Mesendoderm (in vitro differentiated cells): ENCODE data around the gene C5orf47.

Experiments used
- DNase-seq: peaks from one replicate; pipeline ENCODE4 v3.0.0; 2013
- H2AK5ac ChIP-seq: 2 replicates; pipeline ENCODE4 v1.6.1; 2013; ENCODE audit warnings: low read length, inconsistent platforms
- H2BK120ac ChIP-seq: 2 replicates; pipeline ENCODE4 v1.6.1; 2013; ENCODE audit warnings: low read depth, mild to moderate bottlenecking, low read length, moderate library complexity, mixed read lengths
- H2BK15ac ChIP-seq: replicated peaks from 2 replicates; pipeline ENCODE4 v1.6.1; 2013; ENCODE audit warnings: low read depth, mild to moderate bottlenecking, moderate library complexity
- H2BK5ac ChIP-seq: 2 replicates; pipeline ENCODE4 v1.6.1; 2013; ENCODE audit warnings: low read length, inconsistent platforms
- H3K18ac ChIP-seq: 2 replicates; pipeline ENCODE4 v1.6.1; 2013; ENCODE audit warnings: mild to moderate bottlenecking, low read length, mixed read lengths
- H3K23ac ChIP-seq: one replicate; pipeline ENCODE4 v1.6.1; 2013; ENCODE audit warnings: low read length
- H3K27ac ChIP-seq: 2 replicates; pipeline ENCODE4 v1.5.1; 2013; ENCODE audit warnings: low read depth, mild to moderate bottlenecking, inconsistent platforms, low read length, moderate library complexity
- H3K27me3 ChIP-seq: 2 replicates; pipeline ENCODE4 v1.6.1; 2013; ENCODE audit warnings: low read length, control low read depth, mild to moderate bottlenecking, inconsistent platforms; ENCODE audit not compliant: insufficient read depth, poor library complexity
- H3K36me3 ChIP-seq: 2 replicates; pipeline ENCODE4 v1.6.1; 2013; ENCODE audit warnings: low read length, inconsistent platforms; ENCODE audit not compliant: control insufficient read depth, insufficient read depth
- H3K4ac ChIP-seq: one replicate; pipeline ENCODE4 v1.6.1; 2013; ENCODE audit warnings: low read depth, mild to moderate bottlenecking, low read length, moderate library complexity
- H3K4me1 ChIP-seq: 2 replicates; pipeline ENCODE4 v1.6.1; 2013; ENCODE audit warnings: low read depth, low read length, inconsistent platforms; ENCODE audit not compliant: control insufficient read depth
- H3K4me2 ChIP-seq: 2 replicates; pipeline ENCODE4 v1.6.1; 2013; ENCODE audit warnings: low read length
- H3K4me3 ChIP-seq: 2 replicates; pipeline ENCODE4 v1.5.1; 2013; ENCODE audit warnings: mild to moderate bottlenecking, low read length
- H3K56ac ChIP-seq: one replicate; pipeline ENCODE4 v1.6.1; 2013; ENCODE audit warnings: low read length
- H3K79me1 ChIP-seq: 2 replicates; pipeline ENCODE4 v1.6.1; 2013; ENCODE audit warnings: low read length, inconsistent platforms
- H3K79me2 ChIP-seq: 2 replicates; pipeline ENCODE4 v1.6.1; 2013; ENCODE audit warnings: mild to moderate bottlenecking, low read length; ENCODE audit not compliant: control insufficient read depth, insufficient read depth
- H3K9ac ChIP-seq: 2 replicates; pipeline ENCODE4 v1.6.1; 2013; ENCODE audit warnings: low read length, inconsistent platforms
- H4K5ac ChIP-seq: one replicate; pipeline ENCODE4 v1.6.1; 2013; ENCODE audit warnings: low read length
- H4K8ac ChIP-seq: one replicate; pipeline ENCODE4 v1.6.1; 2013; ENCODE audit warnings: low read depth, mild to moderate bottlenecking, control low read depth, low read length, moderate library complexity
- WGBS: extraction: QIAGEN DNeasy Blood & Tissue Kit; methylation state at CpG from one replicate; pipeline ENCODE4 v1.1.7; 2013; ENCODE audit warnings: low lambda C conversion rate, missing lambda C conversion rate; ENCODE audit not compliant: insufficient coverage; ENCODE audit errors: extremely low coverage; 5-methylcytosine and 5-hydroxymethylcytosine counted together

Gene C5orf47

GRCh38 chr5:174047472-174048099 lies 58.6 kb downstream of the C5orf47 start:
- Histone ChIP-seq H3K4me2 (no peak overlapping the region), H3K56ac (no peak overlapping the region), H3K79me1 (no peaks in the 10 kb centered on the region), H3K27ac (no peak overlapping the region), H3K18ac (no peak overlapping the region), H2BK120ac (no peak overlapping the region), H3K4ac (no peak overlapping the region), H2AK5ac (no peak overlapping the region), H3K23ac (no peak overlapping the region), H3K79me2 (no peaks in the 10 kb centered on the region), H4K8ac (no peak overlapping the region), H3K36me3 (no peaks in the 10 kb centered on the region), H4K5ac (no peak overlapping the region), H3K27me3 (no peaks in the 10 kb centered on the region), H2BK15ac (no peak overlapping the region), H3K4me3 (no peak overlapping the region), H3K4me1 (no peaks in the 10 kb centered on the region), H3K9ac (no peak overlapping the region), H2BK5ac (no peak overlapping the region)
- DNase-seq: no peak
- no CpG with 5 or more reads among the region's 4 CpGs for WGBS

- Histone ChIP-seq H3K18ac (no peak overlapping the region), H2BK5ac (no peak overlapping the region), H2BK120ac (no peak overlapping the region), H3K9ac (no peak overlapping the region), H3K23ac (no peak overlapping the region), H3K27me3 (no peaks in the 10 kb centered on the region), H3K79me2 (no peaks in the 10 kb centered on the region), H3K56ac (no peak overlapping the region), H3K27ac (no peak overlapping the region), H3K4me3 (no peak overlapping the region), H3K79me1 (no peaks in the 10 kb centered on the region), H4K5ac (no peak overlapping the region), H3K4ac (no peak overlapping the region), H3K4me1 (no peaks in the 10 kb centered on the region), H3K36me3 (no peaks in the 10 kb centered on the region), H2AK5ac (no peak overlapping the region), H3K4me2 (no peak overlapping the region), H4K8ac (no peak overlapping the region), H2BK15ac (no peak overlapping the region)
- no peak for DNase-seq
- no CpG with 5 or more reads among the region's 5 CpGs for WGBS
Observed at GRCh38 chr5:174052636-174053035, 63.7 kb downstream of the C5orf47 start.

- no peak overlapping the region for H3K18ac ChIP-seq
- no peak overlapping the region for H2AK5ac ChIP-seq
- no peak overlapping the region for H2BK120ac ChIP-seq
- no peak overlapping the region for H3K4me2 ChIP-seq
- no peak overlapping the region for H3K9ac ChIP-seq
- no peaks in the 10 kb centered on the region for H3K27me3 ChIP-seq
- no peak overlapping the region for H3K4me3 ChIP-seq
- H4K8ac ChIP-seq: no peak overlapping the region
- no CpG with 5 or more reads among the region's 3 CpGs for WGBS
- no peak for DNase-seq
- H3K36me3 ChIP-seq: no peaks in the 10 kb centered on the region
- no peak overlapping the region for H3K23ac ChIP-seq
- no peak overlapping the region for H4K5ac ChIP-seq
- H3K79me2 ChIP-seq: no peaks in the 10 kb centered on the region
- H2BK15ac ChIP-seq: no peak overlapping the region
- H3K56ac ChIP-seq: no peak overlapping the region
- no peak overlapping the region for H3K4ac ChIP-seq
- H3K27ac ChIP-seq: no peak overlapping the region
- no peak overlapping the region for H2BK5ac ChIP-seq
- H3K79me1 ChIP-seq: no peaks in the 10 kb centered on the region
- H3K4me1 ChIP-seq: no peaks in the 10 kb centered on the region
Observed at GRCh38 chr5:174053905-174054304, 64.9 kb downstream of the C5orf47 start.
